Astrocyte of the spinal cord (primary cell): ENCODE data around the gene ZDHHC22.

Experiments used
- DNase-seq: peaks from one replicate; pipeline ENCODE4 v3.0.0; 2011; ENCODE audit warnings: low read depth, low spot score
- H3K4me3 ChIP-seq: 2 replicates; pipeline ENCODE4 v1.5.1; 2011; ENCODE audit warnings: low read depth, mild to moderate bottlenecking, low read length, moderate library complexity
- CTCF ChIP-seq: IDR thresholded peaks from 2 replicates; pipeline ENCODE4 v1.5.1; 2012; ENCODE audit warnings: low read depth, mild to moderate bottlenecking, low read length, inconsistent platforms
- in situ Hi-C: cut with HindIII; loops from 2 replicates; pipeline ENCODE4 v1.10.0; 2017; ENCODE audit warnings: low sequenced_read_pairs

ZDHHC22 gene, protein sequence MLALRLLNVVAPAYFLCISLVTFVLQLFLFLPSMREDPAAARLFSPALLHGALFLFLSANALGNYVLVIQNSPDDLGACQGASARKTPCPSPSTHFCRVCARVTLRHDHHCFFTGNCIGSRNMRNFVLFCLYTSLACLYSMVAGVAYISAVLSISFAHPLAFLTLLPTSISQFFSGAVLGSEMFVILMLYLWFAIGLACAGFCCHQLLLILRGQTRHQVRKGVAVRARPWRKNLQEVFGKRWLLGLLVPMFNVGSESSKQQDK

GRCh38 chr14:77141214-77142004 lies at the start of gene ZDHHC22:
TSS of gene ZDHHC22 (minus strand) at chr14:77141791. CDS start at chr14:77139738, 2,053 bp downstream.
- peak; percentile 35 for TF ChIP-seq CTCF

DNA sequence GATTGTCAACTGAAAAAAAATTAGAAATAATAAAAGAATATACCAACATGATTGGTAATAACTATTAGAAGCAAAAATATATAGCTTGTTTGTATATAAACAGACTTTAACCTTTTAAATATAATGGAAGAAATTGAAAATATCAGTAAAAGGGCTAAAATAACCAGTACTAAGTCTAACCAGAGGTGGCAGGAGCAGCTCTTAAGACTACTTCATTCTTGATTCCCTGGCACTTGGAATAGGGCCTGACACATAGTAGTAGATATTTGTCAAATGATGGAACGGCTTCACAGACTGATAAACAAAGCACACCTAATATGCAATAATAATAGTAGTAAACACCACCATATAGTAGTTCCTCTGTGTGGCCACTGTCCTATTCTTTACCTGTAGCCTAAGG lies 49.4 kb upstream of the ZDHHC22 start:
- no peak overlapping the region for H3K4me3 ChIP-seq
- no peak for TF ChIP-seq CTCF
- no peak for DNase-seq
- in situ Hi-C loops, result no loop called here

More at GRCh38 chr14:77141214-77142004, at the start of gene ZDHHC22:
- in situ Hi-C loops, result no loop called here
- peak; percentile 40 for DNase-seq
- peak within 1 kb of the TSS; percentile 15 for H3K4me3 ChIP-seq

DNA sequence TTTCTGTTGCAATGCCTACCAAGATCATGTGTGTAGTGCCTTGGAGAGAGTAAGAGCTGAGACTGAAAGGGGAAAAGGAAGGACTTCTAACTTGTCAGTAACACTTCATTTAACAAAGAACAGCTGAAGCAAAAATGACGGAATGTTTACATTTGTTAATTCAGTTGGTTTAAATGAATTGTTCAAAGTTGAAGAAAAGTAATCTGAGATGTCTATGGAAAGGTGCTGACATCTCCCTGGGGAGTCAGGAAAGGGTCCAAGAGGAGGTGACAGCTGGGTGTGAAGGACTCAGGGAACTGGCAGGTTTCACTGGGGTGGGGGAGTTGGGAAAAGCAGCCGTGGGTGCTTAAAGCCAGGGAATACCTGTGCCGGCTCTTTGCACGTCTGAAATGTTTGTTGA lies 47.9 kb upstream of the ZDHHC22 start:
- no peak for TF ChIP-seq CTCF
- in situ Hi-C loops, result no loop called here
- H3K4me3 ChIP-seq, result no peak overlapping the region
- DNase-seq, result no peak

DNA sequence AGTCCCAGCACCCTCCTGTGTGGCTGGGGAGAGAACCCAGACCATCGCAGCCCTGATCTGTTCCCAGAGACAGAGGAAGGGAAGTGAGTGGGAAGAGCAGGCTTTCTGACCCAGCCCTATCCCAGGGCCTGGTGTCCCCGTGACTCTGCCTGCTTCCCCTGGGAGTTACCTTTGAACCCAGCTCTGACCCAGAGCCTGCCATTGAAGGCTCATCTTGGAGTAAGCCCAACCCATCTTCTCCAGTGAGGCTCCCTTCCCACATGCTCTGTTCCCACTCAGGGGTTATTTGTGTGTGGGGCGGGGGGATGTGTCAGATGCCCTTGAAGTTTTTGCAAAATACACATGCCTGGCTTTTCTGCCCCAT lies 46.0 kb upstream of the ZDHHC22 start:
- in situ Hi-C loops, result no loop called here
- no peak for TF ChIP-seq CTCF
- DNase-seq, result no peak
- H3K4me3 ChIP-seq, result no peak overlapping the region

DNA sequence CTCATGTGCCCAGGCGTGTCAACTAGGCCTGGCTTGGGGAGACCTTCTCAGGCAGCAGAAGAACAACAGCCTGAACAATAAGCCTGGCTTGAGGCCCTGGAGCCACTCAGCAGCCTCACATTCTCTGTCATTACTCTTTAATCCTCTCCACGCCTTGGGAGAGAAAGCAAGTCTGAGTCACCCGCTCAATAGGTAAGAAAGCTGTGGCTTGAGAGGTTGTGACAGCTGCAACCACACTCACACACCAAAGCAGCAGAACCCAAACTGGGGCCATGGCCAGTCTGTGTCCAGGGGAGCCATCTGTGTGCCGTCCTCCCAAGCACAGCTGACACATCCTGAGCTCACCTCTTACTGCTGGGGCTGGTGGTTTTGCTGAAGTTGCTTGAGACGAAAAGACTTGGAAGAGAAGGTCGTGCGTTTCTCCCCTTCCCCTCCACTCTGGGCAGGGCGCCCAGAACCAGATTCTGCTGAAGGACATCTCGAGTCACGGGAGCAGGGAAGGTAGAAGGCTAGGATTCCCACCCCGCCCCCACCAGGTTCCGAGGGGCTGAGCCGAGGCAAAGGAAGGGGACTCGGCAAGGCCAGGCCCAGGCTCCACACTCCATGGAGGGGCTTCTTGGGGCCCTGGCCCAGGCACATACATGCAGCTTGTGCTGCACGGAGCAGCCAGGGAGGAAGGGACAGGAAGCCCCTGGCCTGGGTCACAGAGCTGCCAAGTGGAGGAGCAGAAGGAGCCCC lies 45.5 kb upstream of the ZDHHC22 start:
- peak; percentile 43 for DNase-seq
- in situ Hi-C loops, result no loop called here
- no peak for TF ChIP-seq CTCF
- H3K4me3 ChIP-seq, result no peak overlapping the region

DNA sequence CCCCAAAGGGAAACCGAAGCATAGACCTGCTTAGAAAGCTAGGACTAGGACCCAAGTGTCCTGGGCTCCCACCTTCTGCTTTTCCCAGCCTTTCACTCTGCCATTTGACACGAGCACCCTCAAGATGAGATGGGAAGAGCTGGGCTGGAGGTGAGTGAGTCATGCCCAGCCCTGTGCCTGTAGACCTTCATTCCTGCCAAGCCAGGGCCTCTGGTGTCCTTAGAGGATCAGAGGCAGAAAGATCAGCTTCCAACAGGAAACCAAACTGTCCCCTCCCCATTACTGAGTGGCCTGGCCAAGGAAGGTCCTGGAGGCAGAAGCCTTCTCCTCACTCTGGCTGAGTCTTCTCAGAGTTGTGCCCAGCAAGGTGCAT lies 43.5 kb upstream of the ZDHHC22 start:
- H3K4me3 ChIP-seq, result no peak overlapping the region
- TF ChIP-seq CTCF, result no peak
- DNase-seq, result no peak
- in situ Hi-C loops, result no loop called here
